NT2/D1 (cell line): ENCODE data around the gene XPC.

ENCODE experiments used
- YY1 ChIP-seq: IDR thresholded peaks from 2 replicates; pipeline ENCODE4 v1.6.1; 2011; ENCODE audit not compliant: insufficient read length, insufficient read depth
- ZNF274 ChIP-seq: IDR thresholded peaks from 2 replicates; pipeline ENCODE4 v1.6.1; 2011; ENCODE audit warnings: mild to moderate bottlenecking, low read depth, low read length

DNA sequence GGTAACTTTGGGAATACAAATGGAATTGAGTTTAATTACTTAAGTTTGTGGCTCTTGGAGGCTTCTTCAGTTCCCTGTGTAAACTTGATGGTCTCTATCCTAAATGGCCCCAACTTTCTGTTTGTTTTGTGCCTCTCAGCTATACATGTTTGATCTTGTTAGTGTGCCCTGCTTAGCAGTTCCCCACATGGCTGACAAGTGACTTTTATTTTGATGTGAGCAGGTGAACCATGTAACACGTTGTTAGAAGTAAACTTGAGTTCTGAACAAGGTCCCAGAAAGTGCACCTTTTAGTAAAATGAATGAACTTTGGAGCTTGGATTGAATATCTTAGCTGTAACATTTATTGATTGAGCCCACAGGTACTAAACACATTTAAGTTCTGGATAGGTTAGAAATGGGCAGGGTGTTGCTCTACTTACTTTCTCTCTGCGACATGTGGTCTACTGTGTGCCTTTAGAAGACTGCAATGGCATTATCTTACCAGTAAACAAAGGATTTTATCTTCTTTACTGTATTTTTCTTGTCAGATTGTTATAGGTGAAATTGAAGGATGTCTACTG is 4.7 kb upstream of the XPC start:
- TF ChIP-seq ZNF274 (no peak), YY1 (no peak)
